ENCODE results near the gene ATP9B.

- TF ChIP-seq CTCF (IDR thresholded peaks at IDR 0.05; ENCODE audit: low read depth, low read length) (no peak), EZH2phosphoT487 (IDR thresholded peaks at IDR 0.05; ENCODE audit: low read depth) (no peak)
Measured at GRCh38 chr18:79372461-79372860, 303.3 kb downstream of the ATP9B start.
